HepG2 (cell line): ENCODE results near the gene NAIF1. TPM values are rescaled to one million over a fixed set of nuclear protein-coding genes. Genes with fewer than 3 reads are reported as not detected.
A peak's percentile ranks its signal among the peaks of the same experiment; 100 is the strongest.

ENCODE experiments used
- ATF2 ChIP-seq: sonication (generic); formaldehyde crosslinking; IDR thresholded peaks from 2 replicates; pipeline ENCODE4 v1.4.0; 2020; ENCODE audit warnings: missing genetic modification reagents
- FOXC1 ChIP-seq: sonication (generic); formaldehyde crosslinking; IDR thresholded peaks from 2 replicates; pipeline ENCODE4 v1.8.0; 2022; ENCODE audit warnings: mild to moderate bottlenecking, missing genetic modification reagents, borderline replicate concordance
- GTF3A ChIP-seq: sonication (generic); formaldehyde crosslinking; conservative IDR thresholded peaks from 2 replicates; pipeline ENCODE4 v1.4.0; 2020; ENCODE audit warnings: mild to moderate bottlenecking, missing genetic modification reagents
- HDAC2 ChIP-seq: sonication (generic); formaldehyde crosslinking; IDR thresholded peaks from 2 replicates; pipeline ENCODE4 v1.4.0; 2020; ENCODE audit warnings: missing genetic modification reagents
- JUN ChIP-seq: sonication (generic); formaldehyde crosslinking; IDR thresholded peaks from 2 replicates; pipeline ENCODE4 v1.4.0; 2020; ENCODE audit warnings: mild to moderate bottlenecking, missing genetic modification reagents
- JUND ChIP-seq: sonication (generic); formaldehyde crosslinking; IDR thresholded peaks from 2 replicates; pipeline ENCODE4 v1.8.0; 2022; ENCODE audit warnings: mild to moderate bottlenecking, missing genetic modification reagents
- KLF15 ChIP-seq: sonication (generic); formaldehyde crosslinking; IDR thresholded peaks from 2 replicates; pipeline ENCODE4 v1.8.1; 2023; ENCODE audit warnings: borderline replicate concordance, mild to moderate bottlenecking, inconsistent platforms, missing genetic modification reagents, mixed read lengths
- MIER2 ChIP-seq: IDR thresholded peaks from 2 replicates; pipeline ENCODE4 v1.6.1; 2016; ENCODE audit warnings: missing biosample characterization, missing genetic modification reagents
- NCOA5 ChIP-seq: sonication (generic); formaldehyde crosslinking; IDR thresholded peaks from 2 replicates; pipeline ENCODE4 v1.4.0; 2020; ENCODE audit warnings: missing genetic modification reagents
- NONO ChIP-seq, 2 experiments: fragments of 450-650 bp in 1 of 2; sonication (generic) in 1 of 2; formaldehyde crosslinking in 1 of 2; IDR thresholded peaks in 1 of 2; conservative IDR thresholded peaks in 1 of 2; 2 replicates each; pipeline versions ENCODE4 v1.6.1 to v1.8.0; 2017 to 2022; ENCODE audit warnings: mild to moderate bottlenecking in 1 of 2, missing genetic modification reagents in 1 of 2, moderate library complexity in 1 of 2
- POLR2AphosphoS2 ChIP-seq: IDR thresholded peaks from 2 replicates; pipeline ENCODE4 v1.6.1; 2011; ENCODE audit warnings: low read depth, low read length, improper control_type of control experiment
- PRDM4 ChIP-seq: sonication (generic); formaldehyde crosslinking; IDR thresholded peaks from 2 replicates; pipeline ENCODE4 v1.9.0; 2021; ENCODE audit warnings: missing genetic modification reagents, borderline replicate concordance
- RARA ChIP-seq: IDR thresholded peaks from 2 replicates; pipeline ENCODE4 v1.6.1; 2016; ENCODE audit warnings: missing genetic modification reagents, missing compliant biosample characterization
- RBFOX2 ChIP-seq: fragments of 200-400 bp; formaldehyde crosslinking; IDR thresholded peaks from 2 replicates; pipeline ENCODE4 v1.6.1; 2017; ENCODE audit warnings: low read depth, mild to moderate bottlenecking, low read length
- SAFB2 ChIP-seq: sonication (generic); formaldehyde crosslinking; IDR thresholded peaks from 2 replicates; pipeline ENCODE4 v1.5.1; 2020; ENCODE audit warnings: missing genetic modification reagents, low read depth, mild to moderate bottlenecking, borderline replicate concordance
- SETDB1 ChIP-seq: sonication (generic); formaldehyde crosslinking; IDR thresholded peaks from 2 replicates; pipeline ENCODE4 v1.5.1; 2020; ENCODE audit warnings: missing genetic modification reagents, mild to moderate bottlenecking, borderline replicate concordance
- SMC3 ChIP-seq: IDR thresholded peaks from 2 replicates; pipeline ENCODE4 v1.6.1; 2011; ENCODE audit warnings: low read length, improper control_type of control experiment
- U2AF2 ChIP-seq: fragments of 200-400 bp; formaldehyde crosslinking; IDR thresholded peaks from 2 replicates; pipeline ENCODE4 v1.6.1; 2017; ENCODE audit warnings: low read depth, mild to moderate bottlenecking, low read length
- ZMYM4 ChIP-seq: sonication (generic); formaldehyde crosslinking; IDR thresholded peaks from 2 replicates; pipeline ENCODE4 v1.8.1; 2023; ENCODE audit warnings: mild to moderate bottlenecking, missing genetic modification reagents
- ZNF101 ChIP-seq: sonication (generic); formaldehyde crosslinking; IDR thresholded peaks from 2 replicates; pipeline ENCODE4 v1.4.0; 2020; ENCODE audit warnings: mild to moderate bottlenecking, low read depth, missing genetic modification reagents, borderline replicate concordance
- ZNF138 ChIP-seq: sonication (generic); formaldehyde crosslinking; IDR thresholded peaks from 2 replicates; pipeline ENCODE4 v1.5.0; 2020; ENCODE audit warnings: mild to moderate bottlenecking, low read depth, missing genetic modification reagents
- ZNF263 ChIP-seq: sonication (generic); formaldehyde crosslinking; IDR thresholded peaks from 2 replicates; pipeline ENCODE4 v1.4.0; 2020; ENCODE audit warnings: missing genetic modification reagents
- ZNF274 ChIP-seq: sonication (generic); formaldehyde crosslinking; IDR thresholded peaks from 2 replicates; pipeline ENCODE4 v1.5.1; 2020; ENCODE audit warnings: mild to moderate bottlenecking, missing genetic modification reagents
- ZNF451 ChIP-seq: sonication (generic); formaldehyde crosslinking; IDR thresholded peaks from 2 replicates; pipeline ENCODE4 v1.5.0; 2020; ENCODE audit warnings: mild to moderate bottlenecking, missing genetic modification reagents
- ZNF574 ChIP-seq: sonication (generic); formaldehyde crosslinking; IDR thresholded peaks from 2 replicates; pipeline ENCODE4 v1.4.0; 2020; ENCODE audit warnings: missing genetic modification reagents
- polyA plus RNA-seq, 8 experiments: library from polyadenylated mRNA; depleted of rRNA in 3 of 8; stranded (reverse) in 7 of 8; unstranded in 1 of 8; fragments of >200 nt; fragmentation: Illumina TruSeq in 4 of 8; extraction: Trizol in 4 of 8; gene quantifications; 2 replicates each; pipeline versions ENCODE4 v1.2.1 to v1.2.3, GENCODE V29; 2011 to 2016; ENCODE audit warnings: low read depth in 4 of 8, missing spikeins in 1 of 8, mixed read lengths in 1 of 8; ENCODE audit not compliant: insufficient read depth in 1 of 8
- total RNA-seq, 5 experiments: library from RNA; depleted of rRNA; stranded (reverse); fragments of >200 nt; fragmentation: Illumina TruSeq; extraction: Trizol; gene quantifications; 2 replicates each; pipeline ENCODE4 v1.2.3, GENCODE V29; 2016; ENCODE audit warnings: low read depth in 1 of 5

NAIF1 gene
- total and polyA plus RNA-seq, 2 of the 13 experiments (the other 11 are each of a cell fraction or from before 2014, with no cell fraction given): 6.0 to 6.9 TPM

GRCh38 chr9:128067645-128068385, 695 bp upstream of the NAIF1 start, which contains the start of gene SLC25A25 (continued):
- peak; percentile 69 for TF ChIP-seq RBFOX2
- TF ChIP-seq SAFB2 (CRISPR knock-in tag): no peak
- no peak for TF ChIP-seq POLR2AphosphoS2
- TF ChIP-seq MIER2 (CRISPR knock-in tag): no peak; the same call in 1 of the 2 replicates
- no peak for TF ChIP-seq JUN (CRISPR knock-in tag)
- TF ChIP-seq ZNF274 (CRISPR knock-in tag): no peak
- no peak for TF ChIP-seq ZNF451 (CRISPR knock-in tag)
- TF ChIP-seq ZNF263 (CRISPR knock-in tag): no peak
- no peak for TF ChIP-seq ZNF101 (CRISPR knock-in tag)
- TF ChIP-seq ATF2 (CRISPR knock-in tag): peak; percentile 12; the same call in 1 of the 2 replicates
- TF ChIP-seq KLF15 (CRISPR knock-in tag): no peak
- no peak for TF ChIP-seq NCOA5 (CRISPR knock-in tag)
- no peak for TF ChIP-seq ZNF138
- no peak for TF ChIP-seq JUND
- TF ChIP-seq ZMYM4 (CRISPR knock-in tag): no peak
- no peak for TF ChIP-seq U2AF2
- TF ChIP-seq SETDB1 (CRISPR knock-in tag): no peak
- peak; percentile 52; the same call in 1 of the 2 replicates for TF ChIP-seq ZNF574 (CRISPR knock-in tag)
- no peak for TF ChIP-seq FOXC1 (CRISPR knock-in tag)
- 0 out of 2 replicates have a peak, but pooled peaks have one; percentile 11 for TF ChIP-seq HDAC2 (CRISPR knock-in tag)
- TF ChIP-seq PRDM4 (CRISPR knock-in tag): no peak
- no peak for TF ChIP-seq NONO (IDR thresholded peaks at IDR 0.05)
- TF ChIP-seq NONO (CRISPR knock-in tag; conservative IDR thresholded peaks at IDR 0.05): no peak
- no peak for TF ChIP-seq SMC3
- no peak for TF ChIP-seq GTF3A (CRISPR knock-in tag)
- TF ChIP-seq RARA (CRISPR knock-in tag): no peak
